Stimulated activated CD4-positive, alpha-beta T cell treated with anti-CD3 and anti-CD28 coated beads, Interleukin-15, amount 100 ng/mL, for 1 hour (primary cell): ENCODE measurements around the gene MCUB.
"Not testable (repeated sequence)": the region's sequence is repeated elsewhere in the genome, so short reads cannot be mapped to it uniquely, and the experiment has no call there.

Experiments used
- DNase-seq, 2 donors: peaks; one replicate each; pipeline ENCODE4 v3.0.0-alpha.2; 2020; ENCODE audit warnings: low read depth in 1 of 2, low spot score in 1 of 2

MCUB gene

GRCh38 chr4:109676886-109677285 lies 116.8 kb downstream of the MCUB start:
- no peak for DNase-seq

GRCh38 chr4:109678472-109678871 lies 118.4 kb downstream of the MCUB start:
- DNase-seq = not testable (repeated sequence)

GRCh38 chr4:109678925-109679324 lies 118.9 kb downstream of the MCUB start:
- DNase-seq = not testable (repeated sequence)

DNA sequence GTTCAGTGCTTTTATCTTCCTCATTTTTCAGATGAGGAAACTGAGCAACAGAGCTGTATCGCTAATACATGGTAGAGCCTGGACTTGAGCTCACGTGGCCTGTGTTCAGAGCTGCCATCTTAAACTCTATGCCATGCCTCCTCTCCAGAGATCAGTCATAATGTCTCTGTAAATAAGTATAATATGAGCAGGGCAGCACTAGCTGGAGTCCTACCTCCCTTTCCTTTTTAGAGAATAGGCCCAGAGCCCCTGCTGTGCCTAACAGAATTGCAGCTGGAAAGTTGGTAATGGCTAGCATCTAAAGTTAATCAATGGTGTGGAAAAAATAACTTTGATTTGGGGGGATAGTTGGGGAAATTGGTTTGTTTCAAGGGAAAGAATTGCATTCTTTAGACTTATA lies 122.8 kb downstream of the MCUB start:
- DNase-seq = no peak

DNA sequence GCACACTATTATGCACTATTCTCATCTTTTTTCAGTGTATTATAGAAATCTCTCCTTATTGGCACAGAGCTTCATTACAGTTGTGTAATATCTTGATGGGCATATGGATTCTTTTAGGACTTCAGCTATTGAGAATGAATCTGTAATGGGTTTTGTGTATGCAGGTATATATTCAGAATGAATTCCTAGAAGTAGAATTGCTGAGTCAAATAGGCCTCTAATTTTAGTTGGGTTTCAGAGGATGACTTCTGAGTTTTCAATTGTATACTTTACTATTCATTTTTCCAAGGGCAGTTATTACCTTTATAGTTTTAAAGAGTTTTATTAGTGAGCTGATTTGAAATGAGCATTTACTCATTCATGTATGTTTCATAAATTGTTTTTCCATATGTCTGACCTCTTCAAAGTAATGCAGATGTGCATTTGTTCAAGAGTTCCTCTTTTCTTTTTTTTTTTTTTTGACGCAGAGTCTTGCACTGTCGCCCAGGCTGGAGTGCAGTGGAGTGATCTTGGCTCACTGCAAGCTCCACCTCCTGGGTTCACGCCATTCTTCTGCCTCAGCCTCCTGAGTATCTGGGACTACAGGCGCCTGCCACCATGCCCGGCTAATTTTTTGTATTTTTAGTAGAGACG lies 123.7 kb downstream of the MCUB start:
- no peak for DNase-seq

GRCh38 chr4:109684727-109685126 lies 124.7 kb downstream of the MCUB start:
- no peak for DNase-seq

GRCh38 chr4:109690690-109691410 lies 130.8 kb downstream of the MCUB start:
- no peak for DNase-seq

GRCh38 chr4:109691411-109691920 lies 131.4 kb downstream of the MCUB start:
- no peak for DNase-seq

DNA sequence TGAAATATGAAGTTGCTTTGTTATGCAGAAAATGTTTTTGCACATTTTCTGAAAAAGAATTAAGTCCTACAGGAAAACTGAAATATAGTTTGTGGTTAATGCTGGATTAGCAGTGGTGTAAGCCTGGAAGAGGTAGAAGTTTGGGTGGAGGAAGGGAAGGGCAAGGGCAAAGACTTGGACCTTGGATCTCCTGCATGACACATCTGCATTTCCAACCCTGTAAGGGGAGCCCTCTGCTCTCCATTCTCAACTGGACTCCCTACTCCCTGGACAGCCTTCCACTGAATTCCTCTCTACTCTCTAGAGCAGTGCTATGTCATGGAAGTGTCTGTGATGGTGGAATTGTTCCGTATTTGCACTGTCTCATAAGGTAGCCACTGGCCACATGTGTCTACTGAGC lies 138.6 kb downstream of the MCUB start:
- DNase-seq = no peak

GRCh38 chr4:109699553-109700225 lies 139.6 kb downstream of the MCUB start:
- DNase-seq = no peak

- no peak for DNase-seq
These were observed 141.7 kb downstream of the MCUB start for GRCh38 chr4:109701566-109702410.

DNA sequence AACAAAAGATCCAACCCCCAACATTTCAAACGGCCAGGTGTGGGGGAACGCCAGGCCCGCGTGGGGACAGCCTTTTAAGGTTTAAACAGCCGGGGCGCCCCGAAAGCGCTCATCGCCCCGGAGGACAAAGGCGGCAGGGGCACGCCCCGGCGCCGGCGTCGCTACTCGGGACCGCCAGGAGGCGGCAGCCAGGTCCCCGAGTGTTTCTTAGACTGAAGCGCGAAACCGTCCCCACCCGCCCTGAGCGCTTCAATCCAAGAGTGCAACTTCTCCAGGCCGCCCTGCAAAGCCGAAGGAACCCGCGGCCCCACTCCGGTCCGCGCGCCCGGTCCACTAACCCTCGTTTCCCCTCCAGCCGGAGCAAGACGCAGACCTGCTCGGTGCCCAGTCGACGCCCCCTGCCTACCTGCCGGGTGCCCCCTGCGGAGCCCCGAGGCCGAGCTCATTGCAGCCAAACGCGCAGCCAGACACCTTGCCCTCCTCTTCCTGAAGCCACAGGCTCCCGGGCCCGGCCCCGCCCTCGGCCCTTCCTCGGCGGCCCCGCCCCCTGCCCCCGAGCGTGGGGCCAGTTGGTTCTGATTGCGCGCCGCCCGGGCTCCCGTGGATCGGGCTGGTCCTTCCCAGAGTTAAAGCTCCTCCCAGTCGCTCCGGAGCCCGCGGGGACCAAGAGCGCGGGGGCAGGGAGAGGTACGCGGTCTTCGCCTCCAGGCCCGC lies 143.1 kb downstream of the MCUB start, which contains the start of gene CASP6:
TSS of gene CASP6 (minus strand) at position 496 of the 714 bp plus-strand sequence. CDS start at position 446, 50 bp downstream.
- DNase-seq = peak; percentile 48 to 56

- no peak for DNase-seq
These were observed 143.8 kb downstream of the MCUB start for GRCh38 chr4:109703664-109704361.

DNA sequence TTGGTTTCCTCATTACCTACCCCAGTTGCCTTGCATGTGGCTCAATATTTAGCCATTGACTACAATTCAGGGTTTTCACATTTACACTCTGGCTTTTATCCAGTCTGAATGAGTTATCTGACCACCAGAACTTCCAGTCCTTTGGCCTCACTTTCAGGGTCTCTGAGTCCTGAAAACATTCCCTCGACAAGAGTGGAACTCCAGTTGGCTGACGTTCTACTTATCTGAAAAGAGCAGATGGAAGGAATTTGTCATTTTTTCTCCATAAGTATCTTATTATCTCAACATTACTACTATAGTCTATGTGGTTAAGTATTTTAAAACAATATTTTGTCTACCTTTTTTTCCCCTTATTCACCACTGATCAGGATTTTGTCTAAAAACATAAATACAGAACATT lies 148.4 kb downstream of the MCUB start:
- DNase-seq = no peak

GRCh38 chr4:109708990-109709389 lies 148.9 kb downstream of the MCUB start:
- DNase-seq = no peak

- DNase-seq = no peak
These were observed 153.5 kb downstream of the MCUB start for GRCh38 chr4:109713500-109713899.

DNA sequence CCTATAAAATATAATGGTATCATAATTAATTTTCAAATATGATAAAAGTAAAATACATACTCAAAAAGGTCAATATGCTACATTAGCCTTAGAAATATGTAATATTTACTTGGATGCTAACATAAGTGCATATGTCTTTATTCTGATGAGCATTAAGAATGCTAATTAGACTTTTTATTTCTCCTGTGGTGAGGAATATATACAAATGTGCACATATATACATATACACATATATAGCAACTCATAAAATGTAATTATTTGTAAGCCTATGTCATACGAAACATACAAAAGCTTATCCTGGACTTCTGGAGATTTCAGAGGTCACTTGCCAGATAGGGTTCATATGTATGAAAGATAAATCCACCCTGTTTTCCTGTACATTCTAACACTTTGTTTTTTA lies 158.7 kb downstream of the MCUB start:
- DNase-seq = no peak

DNA sequence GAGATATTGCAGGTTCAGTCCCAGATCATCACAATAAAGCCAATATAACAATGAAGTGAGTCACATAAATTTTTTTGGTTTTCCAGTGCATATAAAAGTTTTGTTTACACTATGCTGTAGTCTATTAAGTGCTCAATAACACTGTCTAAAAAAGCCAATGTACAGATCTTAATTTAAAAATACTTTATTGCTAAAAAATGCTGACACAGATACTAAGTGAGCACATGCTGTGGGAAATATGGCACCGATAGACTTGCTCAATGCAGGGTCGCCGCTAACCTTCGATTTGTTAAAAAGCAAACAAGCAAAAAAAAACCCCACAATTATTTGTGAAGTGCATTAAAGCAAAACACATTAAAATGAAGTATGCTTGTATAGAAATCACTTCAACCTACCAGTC lies 159.6 kb downstream of the MCUB start:
- no peak for DNase-seq

DNA sequence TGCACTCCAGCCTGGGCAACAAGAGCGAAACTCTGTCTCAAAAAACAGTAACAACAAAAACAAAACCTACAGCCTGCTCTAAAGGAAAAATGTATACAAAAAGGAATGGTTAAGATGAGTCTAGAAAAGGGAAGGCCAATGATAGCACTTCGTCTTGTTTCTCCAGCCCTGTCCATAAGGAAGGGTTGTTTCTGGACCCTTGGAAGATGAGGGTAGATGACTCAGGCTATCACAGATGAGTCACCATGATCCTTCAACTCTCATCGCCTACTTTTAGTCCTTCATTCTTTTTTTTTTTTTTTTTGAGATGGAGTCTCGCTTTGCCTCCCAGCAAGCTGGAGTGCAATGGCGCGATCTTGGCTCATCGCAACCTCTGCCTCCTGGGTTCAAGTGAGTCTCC lies 161.0 kb downstream of the MCUB start:
- no peak for DNase-seq

DNA sequence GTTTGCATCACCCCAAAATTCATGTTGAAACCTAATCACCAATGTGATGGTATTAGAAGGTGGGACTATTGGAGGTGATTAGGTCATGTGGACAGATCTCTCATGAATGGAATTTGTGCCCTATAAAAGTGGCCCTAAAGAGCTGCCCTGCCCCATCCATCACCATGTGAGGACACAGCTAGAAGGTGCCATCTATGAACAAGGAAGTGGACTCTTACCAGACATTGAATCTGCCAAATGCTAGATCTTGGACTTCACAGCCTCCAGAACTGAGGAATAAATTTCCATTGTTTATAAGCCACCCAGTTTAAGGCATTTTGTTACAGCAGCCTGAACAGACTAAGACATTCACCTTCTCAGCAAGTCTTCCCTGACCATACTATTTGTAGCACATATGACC lies 162.3 kb downstream of the MCUB start:
- DNase-seq = no peak
